HepG2 (cell line): ENCODE results near the gene NKAIN2.

Experiments
- CTCF ChIP-seq: sonication (generic); formaldehyde crosslinking; IDR thresholded peaks from 2 replicates; pipeline ENCODE4 v1.5.0; 2020; ENCODE audit warnings: mild to moderate bottlenecking, missing genetic modification reagents, moderate library complexity
- POLR2A ChIP-seq, 2 experiments: IDR thresholded peaks; 2 replicates each; pipeline ENCODE4 v1.6.1; 2011; ENCODE audit warnings: low read depth in 2 of 2, low read length in 2 of 2, mild to moderate bottlenecking in 1 of 2, moderate library complexity in 1 of 2; ENCODE audit not compliant: insufficient read depth in 1 of 2
- POLR2AphosphoS5 ChIP-seq: IDR thresholded peaks from 2 replicates; pipeline ENCODE4 v1.6.1; 2012; ENCODE audit warnings: low read depth, low read length
- TARDBP ChIP-seq: sonication (generic); formaldehyde crosslinking; IDR thresholded peaks from 2 replicates; pipeline ENCODE4 v1.8.0; 2022; ENCODE audit warnings: mild to moderate bottlenecking, missing genetic modification reagents
- TIGD3 ChIP-seq: sonication (generic); formaldehyde crosslinking; IDR thresholded peaks from 2 replicates; pipeline ENCODE4 v1.5.1; 2020; ENCODE audit warnings: mild to moderate bottlenecking, missing genetic modification reagents, borderline replicate concordance
- ZNF580 ChIP-seq: IDR thresholded peaks from 2 replicates; pipeline ENCODE4 v1.6.1; 2016; ENCODE audit warnings: low read depth, borderline replicate concordance
- TF ChIP-seq, protein P1 (sequence below): sonication (generic); formaldehyde crosslinking; IDR thresholded peaks from 2 replicates; pipeline ENCODE4 v1.5.0; 2020; ENCODE audit warnings: missing genetic modification reagents

GRCh38 chr6:124438546-124439065 is 634.9 kb downstream of the NKAIN2 start:
- TF ChIP-seq TARDBP (CRISPR knock-in tag) (no peak), TIGD3 (CRISPR knock-in tag) (no peak), POLR2A (IDR thresholded peaks at IDR 0.05; ENCODE audit: insufficient read depth in 1 of 2, low read depth in 2 of 2, low read length in 2 of 2) (no peak), POLR2AphosphoS5 (no peak), CTCF (CRISPR knock-in tag) (no peak), ZNF580 (CRISPR knock-in tag) (no peak)
- TF ChIP-seq, protein P1, sequence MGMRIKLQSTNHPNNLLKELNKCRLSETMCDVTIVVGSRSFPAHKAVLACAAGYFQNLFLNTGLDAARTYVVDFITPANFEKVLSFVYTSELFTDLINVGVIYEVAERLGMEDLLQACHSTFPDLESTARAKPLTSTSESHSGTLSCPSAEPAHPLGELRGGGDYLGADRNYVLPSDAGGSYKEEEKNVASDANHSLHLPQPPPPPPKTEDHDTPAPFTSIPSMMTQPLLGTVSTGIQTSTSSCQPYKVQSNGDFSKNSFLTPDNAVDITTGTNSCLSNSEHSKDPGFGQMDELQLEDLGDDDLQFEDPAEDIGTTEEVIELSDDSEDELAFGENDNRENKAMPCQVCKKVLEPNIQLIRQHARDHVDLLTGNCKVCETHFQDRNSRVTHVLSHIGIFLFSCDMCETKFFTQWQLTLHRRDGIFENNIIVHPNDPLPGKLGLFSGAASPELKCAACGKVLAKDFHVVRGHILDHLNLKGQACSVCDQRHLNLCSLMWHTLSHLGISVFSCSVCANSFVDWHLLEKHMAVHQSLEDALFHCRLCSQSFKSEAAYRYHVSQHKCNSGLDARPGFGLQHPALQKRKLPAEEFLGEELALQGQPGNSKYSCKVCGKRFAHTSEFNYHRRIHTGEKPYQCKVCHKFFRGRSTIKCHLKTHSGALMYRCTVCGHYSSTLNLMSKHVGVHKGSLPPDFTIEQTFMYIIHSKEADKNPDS: no peak
